ENCODE measurements around the gene EML4. TPM values are rescaled to one million over a fixed set of nuclear protein-coding genes. Genes with fewer than 3 reads are reported as not detected.

EML4 gene
- polyA plus RNA-seq, 1 donor (not counting 4 experiments of a cell fraction or from before 2014, with no cell fraction given) = 36.4 TPM

GRCh38 chr2:42196403-42197267 lies 27.5 kb downstream of the EML4 start:
- no peaks in the 10 kb centered on the region for H3K27me3 ChIP-seq (ENCODE audit: control insufficient read depth, extremely low read depth, insufficient read depth, low read length)
- peaks cover 36% of the 10 kb centered on the region for H3K79me2 ChIP-seq (ENCODE audit: control insufficient read depth, insufficient read depth, low read length)
- H4K20me1 ChIP-seq (ENCODE audit: control insufficient read depth, extremely low read depth, insufficient read depth, low read length) = no peaks in the 10 kb centered on the region
- H3K4me3 ChIP-seq (ENCODE audit: control insufficient read depth in 2 of 3, extremely low read depth in 1 of 3, insufficient read depth in 2 of 3, low read depth in 1 of 3, low read length in 3 of 3) = no peak overlapping the region
- dilution Hi-C loops (cut with MboI; ENCODE audit: extremely low pct_ligation_motif_present, low sequenced_read_pairs) = no loop called here
- H3K36me3 ChIP-seq (ENCODE audit: control insufficient read depth in 2 of 2, extremely low read depth in 1 of 2, insufficient read depth in 2 of 2, low read length in 2 of 2) = no peaks in the 10 kb centered on the region
- no peaks in the 10 kb centered on the region for H3K9me3 ChIP-seq (ENCODE audit: control insufficient read depth, low read depth, low read length)
- no peak overlapping the region for H3K9ac ChIP-seq (ENCODE audit: control insufficient read depth, extremely low read depth, insufficient read depth, low read length)
- DNase-seq (ENCODE audit: low read depth, low spot score) (no peak), FAIRE-seq (no peak)
- no peak overlapping the region for H3K4me2 ChIP-seq (ENCODE audit: control insufficient read depth, extremely low read depth, insufficient read depth, low read depth, low read length)
- peaks cover 8% of the 10 kb centered on the region for H3K4me1 ChIP-seq (ENCODE audit: control insufficient read depth, extremely low read depth, insufficient read depth, low read length)
- H2AFZ ChIP-seq (ENCODE audit: control insufficient read depth, low read length) = no peak overlapping the region
- H3K9me1 ChIP-seq (ENCODE audit: control insufficient read depth, extremely low read depth, insufficient read depth, low read length) = no peaks in the 10 kb centered on the region
- H3K27ac ChIP-seq (ENCODE audit: control insufficient read depth, insufficient read depth, low read length) = no peak overlapping the region
- TF ChIP-seq CTCF (optimal IDR thresholded peaks at IDR 0.05 in 1 of 3, IDR thresholded peaks at IDR 0.05 in 1 of 3, conservative IDR thresholded peaks at IDR 0.05 in 1 of 3; ENCODE audit: extremely low read depth in 1 of 3, insufficient read depth in 2 of 3, low read length in 3 of 3) (peak in 2 of 3 experiments; percentile 27 to 48), EZH2 (IDR thresholded peaks at IDR 0.05; ENCODE audit: low read length) (no peak)

DNA sequence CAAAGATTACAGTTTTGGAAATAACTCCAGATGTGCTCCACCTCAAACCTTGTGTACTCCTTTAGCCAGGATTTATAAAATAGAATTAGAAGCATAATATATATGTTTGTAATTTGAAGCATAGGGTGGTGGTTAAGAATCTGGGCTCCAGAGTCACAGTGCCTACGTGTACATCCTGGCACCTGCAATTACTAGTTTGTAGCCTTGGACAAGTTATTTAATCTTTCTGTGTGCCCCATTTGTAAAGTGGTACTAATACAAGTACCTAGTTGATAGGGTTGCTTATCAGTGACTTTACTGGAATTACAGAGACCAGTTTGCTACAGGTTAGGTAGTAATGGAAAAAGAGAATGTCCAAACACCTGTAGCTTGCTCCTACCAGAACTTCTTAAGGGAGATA lies 28.6 kb downstream of the EML4 start:
- Histone ChIP-seq H3K4me1 (ENCODE audit: control insufficient read depth, extremely low read depth, insufficient read depth, low read length) (peaks cover 8% of the 10 kb centered on the region), H3K27me3 (ENCODE audit: control insufficient read depth, extremely low read depth, insufficient read depth, low read length) (no peaks in the 10 kb centered on the region), H2AFZ (ENCODE audit: control insufficient read depth, low read length) (no peak overlapping the region), H3K4me3 (ENCODE audit: control insufficient read depth in 2 of 3, extremely low read depth in 1 of 3, insufficient read depth in 2 of 3, low read depth in 1 of 3, low read length in 3 of 3) (no peak overlapping the region), H4K20me1 (ENCODE audit: control insufficient read depth, extremely low read depth, insufficient read depth, low read length) (no peaks in the 10 kb centered on the region), H3K9me1 (ENCODE audit: control insufficient read depth, extremely low read depth, insufficient read depth, low read length) (no peaks in the 10 kb centered on the region), H3K4me2 (ENCODE audit: control insufficient read depth, extremely low read depth, insufficient read depth, low read depth, low read length) (no peak overlapping the region), H3K27ac (ENCODE audit: control insufficient read depth, insufficient read depth, low read length) (no peak overlapping the region), H3K79me2 (ENCODE audit: control insufficient read depth, insufficient read depth, low read length) (peaks cover 37% of the 10 kb centered on the region), H3K36me3 (ENCODE audit: control insufficient read depth in 2 of 2, extremely low read depth in 1 of 2, insufficient read depth in 2 of 2, low read length in 2 of 2) (no peaks in the 10 kb centered on the region), H3K9me3 (ENCODE audit: control insufficient read depth, low read depth, low read length) (no peaks in the 10 kb centered on the region), H3K9ac (ENCODE audit: control insufficient read depth, extremely low read depth, insufficient read depth, low read length) (no peak overlapping the region)
- DNase-seq (ENCODE audit: low read depth, low spot score) (no peak), FAIRE-seq (no peak)
- dilution Hi-C loops (cut with MboI; ENCODE audit: extremely low pct_ligation_motif_present, low sequenced_read_pairs) = no loop called here
- TF ChIP-seq EZH2 (IDR thresholded peaks at IDR 0.05; ENCODE audit: low read length) = no peak
- TF ChIP-seq CTCF (optimal IDR thresholded peaks at IDR 0.05 in 1 of 3, IDR thresholded peaks at IDR 0.05 in 1 of 3, conservative IDR thresholded peaks at IDR 0.05 in 1 of 3; ENCODE audit: extremely low read depth in 1 of 3, insufficient read depth in 2 of 3, low read length in 3 of 3) = no peak

All from keratinocyte (primary cell).